K562 (cell line): ENCODE data around the gene RIOX2. TPM values are rescaled to one million over a fixed set of nuclear protein-coding genes. Genes with fewer than 3 reads are reported as not detected.

ENCODE experiments used
- ATAC-seq: fragments of 200-7000 bp; cut with Tn5 transposase; 3 replicates; pipeline ENCODE4 v1.9.1; 2020; ENCODE audit warnings: moderate library complexity
- BruUV-seq: library from RNA; stranded (reverse); fragments of 400-500 nt; replicated peaks from 2 replicates; lab custom pipeline; 2021; lab: Mats Ljungman, UMichigan
- CTCF ChIA-PET: fragments of 300-600 bp; formaldehyde crosslinking; extraction: SDS; loops from one replicate; lab custom pipeline; 2021; ENCODE audit warnings: low intra/inter-chr PET ratio; lab: Yijun Ruan, JAX
- POLR2A ChIA-PET: fragments of 300-600, 350-650 bp; sonication (Branson Sonifier 250); formaldehyde crosslinking; extraction: SDS; loops from one replicate; lab custom pipeline; 2021; ENCODE audit warnings: antibody characterized with exemption, inconsistent platforms; lab: Yijun Ruan, JAX
- DNase-seq, 4 experiments: peaks; one replicate each; pipeline versions ENCODE4 v3.0.0 to v3.0.0-alpha.2; 2011 to 2018; ENCODE audit warnings: low spot score in 3 of 4, mixed read lengths in 3 of 4; ENCODE audit errors: extremely low read depth in 1 of 4
- FAIRE-seq: peaks from 2 replicates; lab custom pipeline; 2011; peaks lifted over from hg19 to GRCh38; lab: Jason Lieb, UNC
- H2AFZ ChIP-seq: 2 replicates; pipeline ENCODE4 v1.6.0; 2011; ENCODE audit warnings: low read depth, low read length, control low read depth, inconsistent platforms
- H3K27ac ChIP-seq: fragments of 200-600 bp; 3 replicates; pipeline ENCODE4 v1.8.0; 2011; ENCODE audit warnings: low read depth, mild to moderate bottlenecking, control low read depth, inconsistent platforms, low read length, moderate library complexity, mixed read lengths; ENCODE audit errors: extremely low read depth
- H3K27me3 ChIP-seq, 2 experiments: fragments of 300-600 bp in 1 of 2; 2 replicates in 1 of 2; 3 replicates in 1 of 2; pipeline versions ENCODE4 v1.6.0 to v1.8.0; 2011; ENCODE audit warnings: inconsistent platforms in 2 of 2, low read length in 2 of 2, mild to moderate bottlenecking in 1 of 2, mixed read lengths in 1 of 2, moderate library complexity in 1 of 2; ENCODE audit not compliant: control insufficient read depth in 2 of 2, insufficient read depth in 2 of 2
- H3K36me3 ChIP-seq: fragments of 300-600 bp; 3 replicates; pipeline ENCODE4 v1.8.0; 2011; ENCODE audit warnings: mild to moderate bottlenecking, low read length, inconsistent platforms; ENCODE audit not compliant: control insufficient read depth, insufficient read depth
- H3K4me1 ChIP-seq, 2 experiments: fragments of 200-600 bp in 1 of 2; replicated peaks in 1 of 2; 2 replicates in 1 of 2; 3 replicates in 1 of 2; pipeline versions ENCODE4 v1.5.1 to v1.8.0; 2011; ENCODE audit warnings: inconsistent platforms in 2 of 2, low read length in 2 of 2, mild to moderate bottlenecking in 1 of 2, mixed read lengths in 1 of 2, moderate library complexity in 1 of 2; ENCODE audit not compliant: control insufficient read depth in 2 of 2, insufficient read depth in 2 of 2
- H3K4me2 ChIP-seq: 2 replicates; pipeline ENCODE4 v1.6.1; 2011; ENCODE audit warnings: low read length, control low read depth, inconsistent platforms, mixed read lengths; ENCODE audit not compliant: insufficient read depth
- H3K4me3 ChIP-seq: fragments of 200-600 bp; sonication (generic), shearing (Covaris generic); 2 replicates; pipeline ENCODE4 v1.5.1; 2016; ENCODE audit warnings: control low read depth, inconsistent platforms
- H3K79me2 ChIP-seq: fragments of 200-600 bp; 3 replicates; pipeline ENCODE4 v1.8.0; 2011; ENCODE audit warnings: low read length, inconsistent platforms; ENCODE audit not compliant: control insufficient read depth, insufficient read depth
- H3K9ac ChIP-seq, 2 experiments: 2 replicates each; pipeline versions ENCODE4 v1.6.0 to v1.6.1; 2011; ENCODE audit warnings: low read depth in 2 of 2, low read length in 2 of 2, control low read depth in 1 of 2, inconsistent platforms in 1 of 2, mild to moderate bottlenecking in 1 of 2, mixed read lengths in 1 of 2; ENCODE audit not compliant: insufficient read depth in 1 of 2
- H3K9me1 ChIP-seq: one replicate; pipeline ENCODE4 v1.6.0; 2011; ENCODE audit warnings: inconsistent platforms, mild to moderate bottlenecking, low read length, moderate library complexity; ENCODE audit not compliant: control insufficient read depth, insufficient read depth
- H3K9me3 ChIP-seq: replicated peaks from 2 replicates; pipeline ENCODE4 v1.5.1; 2011; ENCODE audit warnings: low read depth, low read length, inconsistent platforms; ENCODE audit not compliant: control insufficient read depth, insufficient read depth
- H4K20me1 ChIP-seq: replicated peaks from 2 replicates; pipeline ENCODE4 v1.6.1; 2011; ENCODE audit warnings: low read length, inconsistent platforms, mixed read lengths; ENCODE audit not compliant: control insufficient read depth, insufficient read depth
- AFF1 ChIP-seq, 2 experiments: fragments of 450-650 bp; IDR thresholded peaks; 2 replicates each; pipeline ENCODE4 v1.6.1; 2018; ENCODE audit warnings: mild to moderate bottlenecking in 2 of 2, low read depth in 1 of 2; ENCODE audit not compliant: partially characterized antibody in 2 of 2
- ATF7 ChIP-seq: fragments of 450-650 bp; IDR thresholded peaks from 2 replicates; pipeline ENCODE4 v1.7.1; 2014; ENCODE audit warnings: mild to moderate bottlenecking, moderate library complexity
- GTF2F1 ChIP-seq: IDR thresholded peaks from 2 replicates; pipeline ENCODE4 v1.6.1; 2011; ENCODE audit warnings: low read depth, low read length, improper control_type of control experiment
- KLF6 ChIP-seq: fragments of 250-450 bp; sonication (Bioruptor Pico); IDR thresholded peaks from 2 replicates; pipeline ENCODE4 v1.4.0; 2020; ENCODE audit warnings: mild to moderate bottlenecking, moderate library complexity, borderline replicate concordance
- LCOR ChIP-seq: sonication (generic); formaldehyde crosslinking; IDR thresholded peaks from 2 replicates; pipeline ENCODE4 v1.8.0; 2022; ENCODE audit warnings: mild to moderate bottlenecking, missing genetic modification reagents
- NONO ChIP-seq, 2 experiments: fragments of 200-400 bp in 1 of 2; fragments of 450-650 bp in 1 of 2; formaldehyde crosslinking in 1 of 2; IDR thresholded peaks; 2 replicates each; pipeline ENCODE4 v1.6.1; 2017; ENCODE audit warnings: low read depth in 2 of 2, mild to moderate bottlenecking in 2 of 2, moderate library complexity in 2 of 2, low read length in 1 of 2
- POLR2A ChIP-seq: fragments of 450-650 bp; conservative IDR thresholded peaks from 2 replicates; pipeline ENCODE4 v1.6.1; 2016
- SNRNP70 ChIP-seq: fragments of 200-400 bp; formaldehyde crosslinking; optimal IDR thresholded peaks from 2 replicates; pipeline ENCODE3; 2017; ENCODE audit warnings: low read depth, low read length
- U2AF2 ChIP-seq: fragments of 200-400 bp; formaldehyde crosslinking; optimal IDR thresholded peaks from 2 replicates; pipeline ENCODE3; 2017; ENCODE audit warnings: low read depth, mild to moderate bottlenecking, low read length
- YY1 ChIP-seq, 3 experiments: IDR thresholded peaks; 2 replicates each; pipeline ENCODE4 v1.6.1; 2011; ENCODE audit warnings: low read length in 2 of 3, mild to moderate bottlenecking in 2 of 3, moderate library complexity in 2 of 3, borderline replicate concordance in 1 of 3, control low read depth in 1 of 3, low read depth in 1 of 3; ENCODE audit not compliant: insufficient read depth in 3 of 3, insufficient replicate concordance in 2 of 3, control insufficient read depth in 1 of 3, insufficient read length in 1 of 3; ENCODE audit errors: extremely low read depth in 1 of 3
- ZNF384 ChIP-seq: IDR thresholded peaks from 2 replicates; pipeline ENCODE4 v1.6.1; 2012; ENCODE audit warnings: low read depth, low read length, improper control_type of control experiment
- WGBS: fragments of 100-300 bp; shearing (Covaris generic); methylation state at CpG from one replicate; pipeline ENCODE4 v1.1.6; 2016; ENCODE audit warnings: low coverage, mixed read lengths; ENCODE audit not compliant: insufficient coverage; ENCODE audit errors: missing lambda C conversion rate; 5-methylcytosine and 5-hydroxymethylcytosine counted together
- in situ Hi-C: fragments of 300-500 bp; cut with MboI; formaldehyde crosslinking; loops from 4 replicates; pipeline ENCODE4 v1.15.0; 2018; ENCODE audit warnings: inconsistent platforms, mixed read lengths
- intact Hi-C: fragments of 100-400 bp; cut with micrococcal nuclease; formaldehyde crosslinking; loops from 2 replicates; pipeline ENCODE4 v1.14.2; 2022
- polyA plus RNA-seq, 8 experiments: library from polyadenylated mRNA; depleted of rRNA in 4 of 8; stranded (reverse) in 5 of 8; unstranded in 3 of 8; fragments of >200 nt; fragmentation: Nextera tagmentation in 2 of 8; fragmentation: Illumina TruSeq in 1 of 8; extraction: Ambion mirVana in 2 of 8; extraction: Trizol in 1 of 8; gene quantifications; 2 replicates each; pipeline versions ENCODE4 v1.2.1 to v1.2.3, GENCODE V29; 2011 to 2014; ENCODE audit warnings: inconsistent platforms in 1 of 8, missing spikeins in 1 of 8
- total RNA-seq, 7 experiments: library from RNA; depleted of rRNA in 6 of 7; stranded (reverse); fragments of >200 nt in 6 of 7; fragmentation: Illumina TruSeq in 2 of 7; extraction: Trizol in 2 of 7; gene quantifications; 2 replicates each; pipeline versions ENCODE4 v1.2.1 to v1.2.3, GENCODE V29; 2011 to 2021; ENCODE audit warnings: low replicate concordance in 1 of 7

RIOX2 gene
- total and polyA plus RNA-seq, 9 of the 15 experiments (the other 6 are each of a cell fraction or from before 2014, with no cell fraction given): 22.2 to 56.0 (median 32.6) TPM

GRCh38 chr3:98003306-98003969 lies 31.2 kb upstream of the RIOX2 start:
- CTCF ChIA-PET: no interaction called here
- no TSS peak for BruUV-seq
- in situ Hi-C loops: no loop called here

DNA sequence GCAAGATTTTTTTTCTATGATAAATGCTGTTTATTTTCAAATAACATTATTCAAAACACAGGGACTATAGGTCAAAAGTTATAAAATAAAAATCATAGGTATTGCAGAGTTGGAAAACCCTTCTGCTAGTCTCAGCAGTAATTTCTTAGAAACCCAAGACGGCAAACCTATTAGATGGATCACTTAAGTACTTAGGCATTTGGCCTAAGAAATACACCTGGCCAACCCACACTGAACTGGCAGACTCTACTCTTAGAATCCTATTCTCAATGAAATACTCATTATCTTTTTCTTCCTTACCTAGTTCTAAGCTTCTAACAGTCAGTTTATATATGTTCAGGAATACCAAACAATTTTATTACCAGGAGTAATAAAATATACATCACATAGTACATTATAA lies 30.5 kb upstream of the RIOX2 start:
- H3K79me2 ChIP-seq: no peaks in the 10 kb centered on the region
- ATAC-seq (no peak), DNase-seq (no peak), FAIRE-seq (no peak)
- no peaks in the 10 kb centered on the region for H3K4me1 ChIP-seq
- in situ Hi-C loops: no loop called here
- no peaks in the 10 kb centered on the region for H3K9me1 ChIP-seq
- H3K36me3 ChIP-seq: no peaks in the 10 kb centered on the region
- ChIA-PET POLR2A (no interaction called here), CTCF (no interaction called here)
- H3K27ac ChIP-seq: no peak overlapping the region
- H3K4me2 ChIP-seq: no peak overlapping the region
- no peaks in the 10 kb centered on the region for H3K9me3 ChIP-seq
- BruUV-seq: no TSS peak
- 33% methylated on average over 1 of the region's 1 CpG for WGBS
- H3K27me3 ChIP-seq: no peaks in the 10 kb centered on the region
- no peaks in the 10 kb centered on the region for H4K20me1 ChIP-seq
- no peak overlapping the region for H3K9ac ChIP-seq
- H2AFZ ChIP-seq: no peak overlapping the region
- intact Hi-C loops: no loop called here
- no peak overlapping the region for H3K4me3 ChIP-seq
- TF ChIP-seq NONO (IDR thresholded peaks at IDR 0.05; ENCODE audit: low read depth in 2 of 2, low read length in 1 of 2) (no peak), GTF2F1 (no peak), AFF1 (IDR thresholded peaks at IDR 0.05; ENCODE audit: low read depth in 1 of 2, partially characterized antibody in 2 of 2) (no peak), U2AF2 (no peak), ATF7 (no peak), LCOR (CRISPR knock-in tag) (no peak), SNRNP70 (no peak), KLF6 (CRISPR knock-in tag) (no peak)

More at GRCh38 chr3:98003306-98003969, 31.2 kb upstream of the RIOX2 start:
- TF ChIP-seq POLR2A: no peak
- TF ChIP-seq ZNF384: peak; percentile 42; the same call in 1 of the 2 replicates
- peak in 1 of 3 experiments; percentile 31 for TF ChIP-seq YY1 (IDR thresholded peaks at IDR 0.05; ENCODE audit: borderline replicate concordance in 1 of 3, control insufficient read depth in 1 of 3, extremely low read depth in 1 of 3, insufficient read depth in 3 of 3, insufficient read length in 1 of 3, insufficient replicate concordance in 2 of 3, low read depth in 1 of 3, low read length in 2 of 3)
- intact Hi-C loops: no loop called here
- Histone ChIP-seq H4K20me1 (no peaks in the 10 kb centered on the region), H3K79me2 (no peaks in the 10 kb centered on the region), H3K4me2 (no peak overlapping the region), H3K9me3 (no peaks in the 10 kb centered on the region), H2AFZ (peak overlapping the region; percentile 60), H3K9me1 (no peaks in the 10 kb centered on the region), H3K9ac (no peak overlapping the region), H3K36me3 (no peaks in the 10 kb centered on the region), H3K4me3 (no peak overlapping the region), H3K27me3 (no peaks in the 10 kb centered on the region), H3K4me1 (no peaks in the 10 kb centered on the region), H3K27ac (no peak overlapping the region)
- WGBS: 0% methylated on average over 1 of the region's 2 CpGs
- DNase-seq (peak in 2 of 4 experiments; percentile 32), ATAC-seq (no peak), FAIRE-seq (no peak)
- POLR2A ChIA-PET: no interaction called here
